Fibroblast of the conjunctiva (primary cell): ENCODE data around the gene SLC2A13.
"Not testable (repeated sequence)": the region's sequence is repeated elsewhere in the genome, so short reads cannot be mapped to it uniquely, and the experiment has no call there.

Experiments used
- DNase-seq: peaks from one replicate; pipeline ENCODE4 v3.0.0-alpha.2; 2010; ENCODE audit warnings: low read depth

The SLC2A13 gene

DNA sequence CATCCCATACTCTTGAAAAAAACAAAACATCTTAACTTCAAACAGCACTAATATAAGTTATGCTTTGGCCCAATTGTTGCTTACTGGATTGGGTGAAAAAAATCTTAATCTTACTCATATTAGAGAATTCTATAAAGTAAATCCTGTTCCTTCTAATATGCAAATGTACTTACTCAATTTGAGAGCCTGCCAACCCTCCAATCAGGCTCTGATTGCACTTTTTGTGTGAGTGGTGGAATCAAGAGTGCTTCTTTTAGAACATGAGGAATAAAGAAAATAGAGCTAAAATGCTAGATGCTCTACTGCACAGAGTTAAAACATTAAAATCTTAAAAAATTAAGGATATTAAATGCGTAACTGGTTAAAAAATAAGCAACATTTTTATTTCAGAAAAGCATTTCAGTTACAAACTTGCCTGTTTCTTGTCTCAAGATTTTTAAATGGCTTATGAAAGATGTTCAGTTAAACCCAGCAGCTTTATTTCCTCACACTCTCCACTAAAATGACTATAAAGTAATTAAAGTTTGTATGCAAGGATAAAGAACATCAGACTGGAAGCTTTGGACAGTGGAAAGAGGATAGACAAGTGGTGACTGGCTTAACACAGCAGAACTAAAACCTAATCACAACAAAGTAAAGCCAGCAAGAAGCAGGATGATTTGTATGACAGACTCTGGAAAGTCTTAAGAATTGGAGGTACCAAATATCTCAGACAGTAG, 177.5 kb downstream of the SLC2A13 start:
- no peak for DNase-seq

DNA sequence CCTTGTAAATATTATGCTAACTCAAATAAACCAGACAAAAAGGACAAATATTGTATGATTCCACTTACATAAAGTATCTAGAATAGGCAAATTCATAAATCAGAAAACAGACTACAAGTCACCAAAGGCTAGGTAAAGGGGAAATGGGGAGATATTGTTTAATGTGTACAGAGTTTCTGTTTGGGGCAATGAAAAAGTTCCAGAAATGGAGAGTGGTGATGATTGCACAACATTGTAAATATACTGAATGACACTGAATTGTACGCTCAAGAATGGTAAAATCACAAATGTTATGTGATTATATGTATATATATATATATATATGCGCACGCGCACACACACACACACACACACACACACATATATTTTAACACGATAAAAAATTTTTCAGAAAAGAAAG, 182.5 kb downstream of the SLC2A13 start:
- no peak for DNase-seq

DNA sequence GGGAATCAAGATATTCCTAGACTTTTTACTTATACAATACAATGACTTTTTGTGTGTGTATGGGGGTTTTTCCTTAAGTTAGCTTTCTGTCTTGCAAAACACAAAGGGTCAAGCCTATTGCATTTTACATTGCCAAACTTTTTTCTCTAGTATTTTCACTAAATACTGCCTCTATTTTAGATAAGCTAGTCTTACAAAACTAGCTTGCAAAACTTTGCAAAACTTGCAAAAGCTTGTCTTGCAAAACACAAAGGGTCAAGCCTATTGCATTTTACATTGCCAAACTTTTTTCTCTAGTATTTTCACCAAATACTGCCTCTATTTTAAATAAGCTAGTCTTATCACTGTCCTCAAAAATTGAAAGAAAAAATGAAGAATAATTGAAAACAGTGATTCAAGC, 183.3 kb downstream of the SLC2A13 start:
- not testable (repeated sequence) for DNase-seq

DNA sequence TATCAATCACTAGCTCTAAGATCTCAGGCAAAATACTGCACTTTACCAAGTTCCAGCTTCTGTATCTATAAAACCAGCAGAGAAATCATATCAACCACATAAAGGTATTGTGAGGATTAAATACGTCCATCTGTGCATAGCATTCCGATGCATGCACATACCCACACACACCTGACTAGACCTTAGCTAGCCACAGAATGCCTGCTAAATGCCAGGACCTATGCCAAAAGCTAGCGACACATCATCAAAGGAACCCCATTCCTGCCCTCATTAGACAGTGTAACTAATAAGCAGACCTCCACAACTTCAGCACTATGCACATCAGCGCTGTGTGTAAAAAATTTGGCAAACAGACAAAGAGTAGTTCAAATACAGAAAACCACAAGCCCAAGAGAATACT, 185.2 kb downstream of the SLC2A13 start:
- DNase-seq: no peak

DNA sequence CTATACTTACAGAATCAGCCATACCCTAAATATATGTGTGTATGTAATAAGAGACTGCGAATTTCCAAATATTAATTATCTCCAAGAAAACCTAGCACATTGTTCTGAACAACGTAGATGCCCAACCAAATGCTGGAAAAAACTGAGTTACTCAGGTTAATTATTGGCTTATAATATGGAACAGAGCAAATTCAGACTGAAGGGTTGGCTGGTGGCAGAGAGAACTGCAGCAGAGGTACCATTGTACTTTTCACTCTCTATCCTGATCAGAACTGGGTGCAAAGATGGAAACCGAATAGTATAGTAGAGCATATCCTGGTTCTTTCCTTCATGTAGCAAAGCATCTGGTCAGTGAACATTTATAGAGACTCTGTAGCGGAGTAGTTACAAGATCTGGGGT, 185.7 kb downstream of the SLC2A13 start:
- DNase-seq: no peak

DNA sequence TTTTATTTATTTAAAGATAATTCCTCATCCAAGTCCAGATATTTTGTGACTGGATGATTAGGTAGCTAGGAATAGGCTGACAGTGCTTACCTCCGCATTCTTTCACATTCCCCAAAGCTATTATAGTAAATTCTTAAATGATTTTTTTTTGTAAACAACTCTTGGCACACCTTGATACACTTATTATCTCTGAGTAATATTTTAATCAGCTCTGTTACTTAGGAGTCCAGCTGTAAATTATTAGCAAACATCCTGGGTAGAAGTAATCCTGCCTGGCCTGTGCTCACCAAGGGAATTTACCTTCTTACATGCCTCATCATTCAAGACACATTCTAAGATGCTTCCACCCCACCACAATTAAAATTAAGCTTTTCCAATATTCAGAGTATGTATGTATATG, 186.1 kb downstream of the SLC2A13 start:
- no peak for DNase-seq

DNA sequence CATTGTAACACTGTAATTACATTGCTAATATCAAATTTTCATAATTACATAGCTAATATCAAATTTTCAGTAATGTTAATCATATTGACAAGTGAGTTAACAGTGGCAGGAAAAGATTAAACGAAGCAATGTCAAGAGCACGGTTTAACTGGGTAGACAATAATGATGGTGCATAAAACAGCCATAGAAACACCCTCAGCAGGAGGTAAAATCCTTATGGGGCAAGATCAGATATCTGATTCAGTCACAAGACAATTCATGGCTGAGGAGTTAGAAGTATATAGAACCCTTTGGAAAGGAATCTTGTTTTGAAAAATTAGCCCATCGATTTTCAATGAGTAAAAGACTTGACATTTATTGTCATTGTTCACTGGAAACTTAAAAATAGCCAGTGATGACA, 190.6 kb downstream of the SLC2A13 start:
- DNase-seq: no peak

DNA sequence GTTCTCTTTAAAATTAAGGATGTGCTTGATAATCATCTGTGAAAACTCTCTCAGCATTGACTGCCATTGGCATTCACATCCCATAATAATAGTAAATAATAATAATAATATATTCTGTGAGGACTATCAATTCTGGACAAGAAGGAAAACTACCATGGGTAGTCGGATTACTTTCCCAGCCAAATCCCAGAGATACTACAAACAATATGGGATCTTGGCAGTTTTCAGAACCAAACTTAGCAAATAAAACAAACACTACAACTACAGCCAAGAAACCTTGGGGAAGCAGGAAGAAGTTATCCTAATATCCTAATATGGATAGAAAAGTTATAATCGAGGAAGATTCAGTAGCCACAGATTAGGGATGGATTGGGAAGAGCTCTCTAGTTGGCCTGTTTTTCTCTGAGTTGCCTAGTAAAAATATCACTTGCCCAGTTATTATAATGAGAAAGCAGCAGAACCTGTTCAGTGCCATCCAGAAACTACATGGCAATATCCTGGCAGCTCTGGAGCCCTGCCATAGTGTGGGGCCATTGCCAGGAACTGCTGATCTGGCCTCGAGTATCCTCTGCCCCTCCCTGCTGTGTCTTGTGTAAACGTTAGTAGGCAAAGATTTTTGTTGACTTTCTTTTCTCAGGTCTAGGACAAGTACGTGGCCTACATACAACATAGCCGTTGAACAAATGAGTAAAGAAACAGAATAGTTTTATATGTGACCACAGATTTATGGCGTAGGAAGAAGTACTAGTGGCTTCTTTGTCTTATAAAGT, 193.5 kb downstream of the SLC2A13 start:
- no peak for DNase-seq

DNA sequence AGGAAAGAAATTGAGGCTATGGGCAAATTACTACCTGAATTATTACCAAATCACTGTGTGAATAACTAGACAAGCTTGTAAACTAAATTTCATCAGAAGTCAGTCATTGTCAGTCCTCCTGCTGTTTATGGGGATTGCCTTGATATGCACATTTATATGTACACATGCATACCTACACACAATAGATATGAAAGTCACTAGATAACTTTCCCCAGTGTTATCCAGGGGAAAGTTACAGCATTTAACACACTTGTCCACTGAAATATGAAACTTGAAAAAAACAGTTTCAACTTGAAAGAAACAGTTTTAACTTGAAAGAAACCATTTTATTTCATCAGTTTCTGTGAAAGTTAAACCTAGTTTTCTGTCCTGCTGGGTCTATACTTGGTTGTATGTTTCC, 199.6 kb downstream of the SLC2A13 start:
- DNase-seq: no peak

DNA sequence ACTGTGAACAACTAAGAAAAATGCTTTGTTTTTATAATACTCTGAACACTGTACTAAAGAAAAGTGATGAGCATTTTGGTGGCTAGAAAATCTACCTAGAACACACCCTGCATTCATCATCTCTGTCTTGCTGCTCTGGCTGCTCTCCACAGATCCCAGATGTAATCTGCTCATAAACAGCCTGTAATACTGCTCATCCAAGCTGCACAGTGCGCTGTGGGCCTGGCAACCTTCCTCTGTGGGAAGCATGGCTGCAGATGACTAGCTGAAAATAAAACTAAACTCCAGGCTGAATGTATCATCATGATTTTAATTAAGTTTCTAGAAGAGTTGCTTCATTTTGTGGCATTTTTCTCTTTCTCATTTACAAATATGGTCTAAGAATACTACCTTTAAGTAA, 200.7 kb downstream of the SLC2A13 start:
- peak; percentile 9 for DNase-seq

DNA sequence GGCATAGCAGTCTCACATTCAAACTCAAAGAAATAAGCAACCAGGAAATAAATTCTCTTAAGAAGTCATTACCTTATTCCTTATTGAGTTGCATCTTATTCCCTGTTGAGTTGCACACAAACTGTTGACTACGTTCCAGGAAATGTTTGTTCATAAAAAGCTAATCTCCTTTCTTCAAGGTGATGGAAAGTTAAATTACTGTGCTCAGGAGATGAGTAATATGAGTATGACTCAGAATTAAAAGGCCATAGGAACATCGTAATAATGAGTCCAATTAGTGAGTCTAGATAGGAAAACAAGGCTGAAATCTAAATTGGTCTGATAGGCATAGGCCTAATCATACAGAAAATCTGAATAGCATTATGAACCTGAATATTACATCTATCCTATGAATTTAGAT, 203.1 kb downstream of the SLC2A13 start:
- no peak for DNase-seq

DNA sequence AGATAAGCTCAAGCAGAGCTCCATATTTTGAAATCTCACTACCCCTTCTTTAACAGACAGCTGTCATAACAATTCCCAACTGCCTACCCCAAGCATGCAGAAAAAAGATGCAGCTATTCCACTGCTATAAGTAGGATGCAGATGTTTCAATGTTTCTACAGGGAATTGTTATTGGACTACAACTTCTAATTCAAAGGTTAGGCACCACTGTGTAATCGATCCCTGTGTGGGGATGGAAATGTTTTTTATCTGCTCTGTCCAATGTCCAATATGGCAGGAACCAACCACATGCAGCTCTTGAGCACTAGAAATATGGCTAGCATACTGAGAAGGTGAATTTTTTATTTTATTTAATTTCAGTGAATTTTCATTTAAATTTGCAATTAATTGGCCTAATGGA, 208.6 kb downstream of the SLC2A13 start:
- no peak for DNase-seq

DNA sequence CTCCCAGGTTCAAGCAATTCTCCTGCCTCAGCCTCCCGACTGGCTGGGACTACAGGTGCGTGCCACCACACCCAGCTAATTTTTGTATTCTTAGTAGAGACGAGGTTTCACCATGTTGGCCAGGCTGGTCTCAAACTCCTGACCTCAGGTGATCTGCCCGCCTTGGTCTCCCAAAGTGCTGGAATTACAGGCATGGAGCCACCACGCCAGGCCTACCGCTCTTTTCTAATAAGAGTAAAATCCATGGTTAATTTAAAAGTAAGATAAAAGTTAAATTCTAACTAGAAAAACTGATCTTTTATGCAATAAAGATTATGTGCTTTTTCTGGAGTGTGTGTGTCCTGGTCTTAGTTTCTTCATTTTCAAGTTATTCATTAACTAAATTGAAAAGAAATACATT, 212.5 kb downstream of the SLC2A13 start:
- DNase-seq: not testable (repeated sequence)

DNA sequence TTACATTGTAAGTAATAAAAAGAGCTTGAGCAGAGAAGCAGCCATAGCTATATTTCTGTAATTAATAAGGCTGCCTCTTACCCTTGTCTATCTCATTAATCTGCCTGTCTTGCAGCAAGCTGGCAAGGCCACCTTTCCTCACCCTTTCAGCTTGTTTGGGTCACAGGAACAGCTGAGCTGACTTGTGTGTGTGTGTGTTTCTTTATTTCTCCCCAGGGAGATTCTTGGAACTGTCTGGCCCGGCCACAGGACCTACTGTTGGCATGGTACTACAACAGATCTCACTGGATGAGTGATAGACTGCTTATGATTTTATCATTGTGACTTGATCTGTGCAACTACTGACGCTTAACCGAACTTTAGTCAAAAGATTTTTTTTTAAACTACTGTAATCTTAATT, 213.7 kb downstream of the SLC2A13 start:
- no peak for DNase-seq

DNA sequence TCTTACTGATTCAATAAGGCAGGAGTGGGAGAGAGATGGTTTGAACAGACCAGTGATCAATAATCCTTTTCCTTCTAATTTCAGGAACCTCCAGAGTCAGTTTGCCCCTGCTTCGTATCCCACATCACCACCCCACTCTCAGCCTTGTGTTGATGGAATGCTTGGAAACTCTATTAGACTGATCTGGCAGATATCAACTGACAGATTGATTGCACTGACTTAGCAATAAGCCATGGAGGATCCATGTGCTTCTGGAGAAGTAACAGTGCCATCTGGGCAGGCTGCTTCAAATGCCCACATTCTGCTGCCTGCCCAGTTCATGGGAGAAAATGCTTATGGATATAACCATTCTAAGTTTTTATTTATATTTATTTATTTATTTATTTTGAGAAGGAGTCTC, 218.0 kb downstream of the SLC2A13 start:
- no peak for DNase-seq

DNA sequence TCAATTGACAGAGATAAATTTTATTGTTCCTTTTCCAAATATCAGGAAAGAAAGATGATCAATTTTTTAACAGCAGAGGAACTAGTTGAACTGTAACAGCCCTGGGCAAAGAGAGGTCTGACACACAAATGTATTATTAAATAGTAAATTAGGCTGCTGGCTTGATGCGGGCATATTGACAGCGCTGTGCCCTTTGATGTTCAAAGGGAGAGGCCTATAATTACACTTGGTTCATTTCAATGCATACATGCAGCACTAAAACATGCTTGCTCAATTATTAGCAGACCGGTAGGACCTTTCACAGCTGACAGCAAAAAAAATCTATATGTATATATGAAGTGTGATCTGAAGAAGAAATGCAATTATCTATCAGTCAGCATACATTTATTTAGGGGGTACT, 219.8 kb downstream of the SLC2A13 start:
- DNase-seq: no peak

DNA sequence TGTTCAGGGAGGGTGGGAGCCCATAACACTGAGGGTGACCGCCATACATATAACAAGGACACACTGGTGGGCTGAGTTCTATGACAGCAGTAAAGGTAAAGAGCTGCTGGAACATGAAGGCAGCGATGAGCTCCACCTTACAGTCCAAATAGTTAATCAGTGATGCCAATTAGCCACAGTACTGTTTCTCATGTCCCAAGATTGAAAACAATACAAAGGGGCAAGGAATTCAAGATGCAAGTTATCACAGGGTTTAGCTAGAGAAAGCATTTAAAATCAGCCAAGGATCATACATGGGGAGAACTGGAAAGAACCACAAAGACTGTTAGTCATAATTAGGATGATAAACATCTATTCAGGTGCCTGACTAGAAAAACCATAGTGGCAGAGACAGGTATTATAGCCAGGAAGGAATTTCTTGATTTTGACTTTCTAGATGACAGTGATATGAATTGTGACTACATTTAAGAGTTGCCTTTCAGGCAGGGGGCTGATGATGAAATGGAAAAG, 221.2 kb downstream of the SLC2A13 start:
- no peak for DNase-seq

DNA sequence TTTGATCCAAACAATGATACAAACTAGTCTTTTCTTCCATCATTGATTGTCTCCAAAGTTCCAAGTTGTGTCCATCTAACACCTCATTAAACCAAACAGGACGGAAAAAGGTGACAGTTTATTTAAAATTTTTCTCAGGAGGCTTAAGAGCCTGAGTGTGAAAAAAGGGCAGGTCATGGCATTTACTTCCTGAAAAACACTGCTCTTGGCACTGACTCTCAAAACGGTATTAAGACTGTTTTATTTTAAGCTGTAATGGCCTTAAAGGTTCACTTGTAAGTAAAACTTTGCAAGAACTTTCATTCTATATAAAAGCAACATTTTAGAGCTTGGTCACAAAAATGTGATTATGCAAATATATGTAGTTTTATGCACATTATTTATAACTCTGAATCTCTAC, 222.5 kb downstream of the SLC2A13 start:
- no peak for DNase-seq

DNA sequence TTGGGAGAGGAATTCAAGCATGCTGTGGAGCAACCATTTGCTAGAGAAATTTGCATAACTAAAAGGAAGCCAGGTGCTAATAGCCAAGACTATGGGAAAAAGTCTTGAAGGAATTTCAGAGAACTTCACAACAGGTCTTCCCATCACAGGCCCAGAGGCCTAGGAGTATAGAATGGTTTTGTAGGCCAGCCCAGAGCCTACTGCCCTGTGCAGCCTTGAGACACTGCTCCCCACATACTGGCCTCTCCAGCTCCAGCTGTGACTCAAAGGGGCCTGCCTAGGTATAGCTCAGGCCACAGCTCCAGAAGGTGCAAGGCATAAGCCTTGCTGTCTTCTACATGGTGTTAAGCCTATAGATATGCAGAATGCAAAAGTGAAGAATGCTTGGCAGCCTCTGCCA, 227.1 kb downstream of the SLC2A13 start:
- DNase-seq: no peak

DNA sequence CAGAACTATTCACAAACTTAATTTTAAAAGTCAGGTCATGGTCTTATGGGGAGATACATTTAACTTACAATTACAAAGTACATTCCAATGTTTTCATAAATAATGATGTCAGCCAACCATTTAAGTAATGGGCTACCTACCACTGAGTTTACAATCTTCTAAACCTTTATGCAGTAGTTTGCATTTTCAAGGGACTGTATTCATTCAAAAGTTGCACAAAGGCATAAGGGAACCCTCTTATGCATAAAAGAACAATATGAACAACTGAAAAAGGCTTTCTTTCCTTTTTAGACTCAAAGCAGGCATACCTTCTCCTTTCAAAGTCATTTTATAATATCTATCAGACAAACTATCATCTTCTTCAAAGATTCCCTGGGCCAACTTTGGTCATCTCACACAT, 230.2 kb downstream of the SLC2A13 start:
- DNase-seq: no peak

DNA sequence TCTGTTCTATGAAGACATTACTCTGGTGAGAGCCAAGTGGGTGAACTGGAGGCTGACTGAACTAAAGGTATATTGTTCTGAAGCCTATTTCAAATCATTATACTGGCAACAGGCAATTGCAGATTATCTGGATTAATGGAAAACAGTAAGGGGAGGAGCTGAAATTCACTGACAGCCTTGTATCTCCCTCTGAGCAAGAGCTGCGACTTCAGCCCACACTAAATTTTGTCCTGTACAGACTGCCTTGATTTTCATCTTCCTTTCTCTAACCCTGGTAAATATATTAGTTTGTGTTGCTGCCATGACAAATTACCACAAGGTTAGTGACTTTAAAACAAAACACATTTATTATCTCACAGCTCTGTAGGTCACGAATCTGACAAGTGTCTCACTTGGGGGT, 231.1 kb downstream of the SLC2A13 start:
- no peak for DNase-seq

DNA sequence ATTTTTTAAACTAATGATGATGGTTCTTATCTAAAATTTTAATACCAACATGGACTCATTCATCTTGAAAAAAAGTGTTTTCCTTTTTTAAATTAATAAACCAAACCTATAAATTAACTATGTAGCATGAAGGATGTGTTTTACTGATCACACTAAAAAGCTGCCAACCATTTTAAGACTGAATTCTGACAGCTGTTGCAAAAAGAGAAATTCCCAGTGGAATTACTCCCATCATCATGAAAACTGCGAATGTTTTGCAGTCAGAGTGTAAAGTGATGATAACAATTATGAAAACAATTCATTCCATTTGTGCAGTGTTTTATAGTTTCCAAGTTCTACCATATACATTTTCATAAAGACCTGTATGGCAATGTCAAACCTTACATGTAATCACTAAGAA, 232.8 kb downstream of the SLC2A13 start:
- no peak for DNase-seq

DNA sequence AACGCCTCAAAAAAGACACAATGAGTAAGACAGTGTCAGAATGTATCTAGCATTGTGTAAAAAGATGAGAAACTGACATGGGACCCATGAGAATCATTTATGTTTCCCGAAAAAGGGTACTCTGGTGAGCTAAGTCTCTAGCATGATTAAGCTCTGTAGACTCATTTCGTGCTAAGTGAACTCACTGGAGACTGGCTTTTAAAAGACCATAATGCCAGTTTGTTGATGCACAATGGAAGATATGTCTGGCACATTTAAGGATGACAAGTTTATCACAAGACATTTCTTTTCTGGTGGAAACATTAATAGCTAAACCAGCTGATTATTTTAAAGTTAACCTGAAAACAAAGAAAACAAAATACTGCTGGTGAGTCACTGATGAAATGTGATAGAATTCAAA, 233.5 kb downstream of the SLC2A13 start:
- DNase-seq: no peak

DNA sequence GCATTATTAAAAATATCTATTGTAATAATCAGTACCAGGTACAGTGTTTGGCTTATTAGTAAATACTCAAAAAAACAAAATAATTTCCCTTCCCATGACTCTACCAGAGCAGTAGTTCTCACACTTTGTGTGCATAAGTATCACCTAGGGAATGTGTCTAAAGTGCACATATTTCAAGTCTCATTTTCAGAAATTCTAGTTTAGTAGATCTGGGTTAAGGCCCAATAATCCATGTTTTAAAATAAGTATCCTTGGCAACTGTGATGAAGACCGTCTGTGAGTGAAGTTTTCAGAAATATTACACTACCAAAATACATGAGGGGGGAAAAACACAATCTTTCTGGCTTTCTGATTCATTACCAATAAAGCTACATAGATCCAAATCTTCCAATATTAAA, 237.6 kb downstream of the SLC2A13 start:
- DNase-seq: no peak
